Epithelial cell of proximal tubule (primary cell): ENCODE measurements around the gene PRCC. TPM values are rescaled to one million over a fixed set of nuclear protein-coding genes. Genes with fewer than 3 reads are reported as not detected.

Experiments used
- DNase-seq: peaks from one replicate; pipeline ENCODE4 v3.0.0-alpha.2; 2011; ENCODE audit warnings: low read depth
- H3K4me3 ChIP-seq: 2 replicates; pipeline ENCODE4 v1.5.1; 2011; ENCODE audit warnings: low read depth, mild to moderate bottlenecking, low read length
- CTCF ChIP-seq: conservative IDR thresholded peaks from 2 replicates; pipeline ENCODE4 v1.5.1; 2012; ENCODE audit warnings: low read depth, mild to moderate bottlenecking, low read length
- total RNA-seq: library from RNA; depleted of rRNA; stranded (reverse); fragments of >200 nt; gene quantifications from 2 replicates; pipeline ENCODE4 v1.2.3, GENCODE V29; 2015

The PRCC gene
- total RNA-seq, 1 donor from 2014 or later, result 49.5 TPM

DNA sequence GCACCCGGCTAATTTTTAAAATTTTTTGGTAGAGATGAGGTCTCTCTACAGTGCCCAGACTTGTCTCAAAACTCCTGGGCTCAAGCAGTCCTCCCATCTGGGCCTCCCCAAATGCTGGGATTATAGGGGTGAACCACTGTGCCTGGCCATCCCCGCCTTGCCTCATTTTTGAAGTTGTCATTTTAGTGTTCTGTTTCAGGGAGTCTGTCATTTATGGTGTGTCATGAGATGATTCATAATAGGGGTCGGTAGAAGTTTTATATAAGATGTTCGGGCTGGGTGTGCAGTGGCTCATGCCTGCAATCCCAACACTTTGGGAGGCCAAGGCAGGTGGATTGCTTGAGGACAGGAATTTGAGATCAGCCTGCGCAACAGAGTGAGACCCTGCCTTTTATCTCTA lies 8.5 kb downstream of the PRCC start:
- no peak for DNase-seq
- no peak for TF ChIP-seq CTCF

GRCh38 chr1:156776942-156777341 lies 9.6 kb downstream of the PRCC start:
- DNase-seq, result no peak
- TF ChIP-seq CTCF, result no peak
- no peak overlapping the region for H3K4me3 ChIP-seq

More for the DNA sequence above, 8.5 kb downstream of the PRCC start:
- H3K4me3 ChIP-seq, result no peak overlapping the region

- TF ChIP-seq CTCF, result no peak
- DNase-seq, result no peak
- no peak overlapping the region for H3K4me3 ChIP-seq
These were observed 10.2 kb downstream of the PRCC start for GRCh38 chr1:156777573-156777972.

DNA sequence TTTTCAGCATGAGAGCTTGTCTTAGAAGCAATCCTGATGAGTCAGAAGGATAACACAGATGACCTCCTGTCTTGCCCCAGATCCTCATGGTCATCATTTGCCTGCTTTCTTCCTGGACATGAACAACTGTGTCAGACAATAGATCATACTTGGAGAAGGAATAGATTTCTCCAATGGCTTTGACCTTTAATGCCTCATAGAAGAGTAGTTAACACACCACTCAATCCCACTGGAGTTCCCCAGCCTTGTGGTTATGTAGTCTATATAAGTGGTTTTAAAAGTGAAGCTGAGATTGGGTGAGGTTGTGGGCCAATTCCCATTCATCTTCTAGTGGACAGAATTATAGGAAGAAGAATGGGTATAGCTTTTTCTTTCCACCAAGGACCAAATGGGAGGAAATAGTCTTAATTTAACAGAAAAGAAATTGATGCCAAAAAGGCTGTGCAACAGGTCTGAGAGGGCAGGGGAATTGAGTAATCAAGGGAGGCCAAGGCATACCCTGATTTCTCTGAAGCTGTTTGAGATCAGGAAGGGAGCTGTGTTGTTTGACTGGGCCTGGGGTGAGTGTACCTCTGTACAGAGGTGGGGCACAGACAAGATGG lies 14.4 kb downstream of the PRCC start:
- no peak for TF ChIP-seq CTCF
- peak; percentile 36 for DNase-seq
- no peak overlapping the region for H3K4me3 ChIP-seq

- no peak for TF ChIP-seq CTCF
- no peak overlapping the region for H3K4me3 ChIP-seq
- DNase-seq, result no peak
These were observed 18.1 kb downstream of the PRCC start for GRCh38 chr1:156785458-156785857.

DNA sequence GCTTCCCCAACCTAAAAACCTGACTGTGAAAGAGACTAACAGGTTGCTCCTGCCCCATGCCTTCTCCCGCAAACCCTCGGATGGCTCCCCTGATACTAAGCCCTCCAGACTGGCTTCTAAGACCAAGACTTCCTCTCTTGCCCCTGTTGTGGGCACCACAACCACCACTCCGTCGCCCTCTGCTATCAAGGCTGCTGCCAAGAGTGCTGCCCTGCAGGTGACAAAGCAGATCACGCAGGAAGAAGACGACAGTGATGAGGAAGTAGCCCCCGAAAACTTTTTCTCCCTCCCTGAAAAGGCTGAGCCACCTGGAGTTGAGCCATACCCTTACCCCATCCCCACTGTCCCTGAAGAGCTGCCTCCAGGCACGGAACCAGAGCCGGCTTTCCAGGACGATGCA lies 19.3 kb downstream of the PRCC start:
- no peak overlapping the region for H3K4me3 ChIP-seq
- TF ChIP-seq CTCF, result no peak
- no peak for DNase-seq

- no peak for DNase-seq
- no peak for TF ChIP-seq CTCF
- H3K4me3 ChIP-seq, result no peak overlapping the region
These were observed 20.8 kb downstream of the PRCC start for GRCh38 chr1:156788136-156788535.
